ENCODE measurements around the gene ITGB4.

Gene ITGB4

GRCh38 chr17:75750661-75751423 lies 29.6 kb downstream of the ITGB4 start:
- DNase-seq (ENCODE audit: low spot score), result no peak
- TF ChIP-seq, protein P1, sequence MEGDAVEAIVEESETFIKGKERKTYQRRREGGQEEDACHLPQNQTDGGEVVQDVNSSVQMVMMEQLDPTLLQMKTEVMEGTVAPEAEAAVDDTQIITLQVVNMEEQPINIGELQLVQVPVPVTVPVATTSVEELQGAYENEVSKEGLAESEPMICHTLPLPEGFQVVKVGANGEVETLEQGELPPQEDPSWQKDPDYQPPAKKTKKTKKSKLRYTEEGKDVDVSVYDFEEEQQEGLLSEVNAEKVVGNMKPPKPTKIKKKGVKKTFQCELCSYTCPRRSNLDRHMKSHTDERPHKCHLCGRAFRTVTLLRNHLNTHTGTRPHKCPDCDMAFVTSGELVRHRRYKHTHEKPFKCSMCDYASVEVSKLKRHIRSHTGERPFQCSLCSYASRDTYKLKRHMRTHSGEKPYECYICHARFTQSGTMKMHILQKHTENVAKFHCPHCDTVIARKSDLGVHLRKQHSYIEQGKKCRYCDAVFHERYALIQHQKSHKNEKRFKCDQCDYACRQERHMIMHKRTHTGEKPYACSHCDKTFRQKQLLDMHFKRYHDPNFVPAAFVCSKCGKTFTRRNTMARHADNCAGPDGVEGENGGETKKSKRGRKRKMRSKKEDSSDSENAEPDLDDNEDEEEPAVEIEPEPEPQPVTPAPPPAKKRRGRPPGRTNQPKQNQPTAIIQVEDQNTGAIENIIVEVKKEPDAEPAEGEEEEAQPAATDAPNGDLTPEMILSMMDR (IDR thresholded peaks at IDR 0.05; ENCODE audit: extremely low read depth, insufficient read depth, missing control alignments), result no peak
- in situ Hi-C loops (cut with MboI; ENCODE audit: low pct_unique_long_range_greater_than_20kb, low sequenced_read_pairs, unreplicated experiment), result no loop called here

GRCh38 chr17:75751676-75752404 lies 30.6 kb downstream of the ITGB4 start:
- in situ Hi-C loops (cut with MboI; ENCODE audit: low pct_unique_long_range_greater_than_20kb, low sequenced_read_pairs, unreplicated experiment), result no loop called here
- TF ChIP-seq, protein P1 (IDR thresholded peaks at IDR 0.05; ENCODE audit: extremely low read depth, insufficient read depth, missing control alignments), result no peak
- no peak for DNase-seq (ENCODE audit: low spot score)

- DNase-seq (ENCODE audit: low spot score), result no peak
- TF ChIP-seq, protein P1 (IDR thresholded peaks at IDR 0.05; ENCODE audit: extremely low read depth, insufficient read depth, missing control alignments), result no peak
- in situ Hi-C loops (cut with MboI; ENCODE audit: low pct_unique_long_range_greater_than_20kb, low sequenced_read_pairs, unreplicated experiment), result no loop called here
These were observed 31.1 kb downstream of the ITGB4 start for GRCh38 chr17:75752405-75752709.

DNA sequence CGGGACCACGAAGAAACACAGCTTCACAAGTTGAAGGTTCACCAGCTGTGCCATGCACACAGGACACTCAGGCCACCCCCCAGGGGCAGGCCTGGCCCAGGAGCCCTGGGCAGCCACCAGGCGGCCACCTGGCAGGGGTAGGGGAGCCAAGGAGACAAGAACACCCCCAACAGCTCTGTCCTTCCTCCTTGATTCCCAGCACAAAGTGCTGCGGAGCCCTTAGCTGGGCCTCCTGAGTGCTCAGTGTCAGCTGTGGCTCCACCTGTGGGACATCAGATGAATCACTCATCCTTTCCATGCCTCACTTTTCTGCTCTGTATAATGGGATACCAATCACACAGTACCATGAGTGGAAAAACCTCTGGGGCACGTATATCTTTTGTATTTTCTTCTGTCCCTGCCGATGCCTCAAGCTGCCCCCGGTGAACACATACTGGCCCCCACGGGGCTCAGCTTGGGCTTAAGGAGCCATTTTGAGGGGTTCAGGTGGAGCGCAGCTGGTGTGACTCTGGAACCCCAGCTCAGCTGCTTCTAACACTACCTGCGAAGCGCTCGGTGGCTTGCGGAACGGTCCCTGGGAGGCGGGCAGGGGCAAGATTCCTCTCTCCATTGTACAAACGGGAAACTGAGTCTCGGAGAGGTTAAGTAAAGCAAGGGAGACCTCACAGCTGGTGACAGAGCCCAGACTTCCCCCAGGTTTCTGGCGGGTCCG lies 31.7 kb downstream of the ITGB4 start:
- TF ChIP-seq, protein P1 (IDR thresholded peaks at IDR 0.05; ENCODE audit: extremely low read depth, insufficient read depth, missing control alignments), result peak; percentile 37
- in situ Hi-C loops (cut with MboI; ENCODE audit: low pct_unique_long_range_greater_than_20kb, low sequenced_read_pairs, unreplicated experiment), result no loop called here
- peak; percentile 73 for DNase-seq (ENCODE audit: low spot score)

DNA sequence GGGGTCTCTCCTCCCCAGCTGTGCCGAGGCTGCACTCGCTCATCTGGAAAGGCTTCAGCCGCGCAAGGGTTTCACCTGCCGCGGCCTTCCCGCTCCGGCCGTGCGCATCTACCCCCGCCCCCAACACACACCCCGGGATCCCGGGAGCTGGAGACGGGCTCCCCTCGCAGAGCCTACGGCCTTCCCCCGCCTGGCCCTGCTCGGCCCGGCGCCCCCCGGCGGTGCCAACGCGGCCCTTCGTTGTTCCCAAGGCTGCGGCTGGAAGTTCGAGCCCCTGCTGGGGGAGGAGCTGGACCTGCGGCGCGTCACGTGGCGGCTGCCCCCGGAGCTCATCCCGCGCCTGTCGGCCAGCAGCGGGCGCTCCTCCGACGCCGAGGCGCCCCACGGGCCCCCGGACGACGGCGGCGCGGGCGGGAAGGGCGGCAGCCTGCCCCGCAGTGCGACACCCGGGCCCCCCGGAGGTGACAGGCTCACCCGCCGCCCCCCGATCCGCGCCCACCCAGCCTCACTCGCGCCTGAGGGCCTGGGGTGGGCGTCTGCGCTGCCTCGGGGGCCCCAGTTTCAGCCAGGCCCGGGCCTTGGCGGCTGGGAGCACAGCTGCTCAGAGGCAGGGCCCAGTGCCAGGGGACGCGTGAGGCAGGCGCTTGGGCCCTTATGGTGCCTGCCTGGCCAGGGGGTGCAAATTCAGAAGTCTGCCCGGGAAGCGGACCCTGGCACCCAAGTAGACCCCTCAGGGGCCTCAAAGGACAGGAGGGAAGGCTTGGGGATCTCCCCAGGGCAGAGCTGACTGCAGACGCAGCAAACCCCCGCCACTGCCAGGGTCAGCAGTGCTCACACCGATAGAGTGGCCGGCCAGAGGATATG lies 32.5 kb downstream of the ITGB4 start:
- in situ Hi-C loops (cut with MboI; ENCODE audit: low pct_unique_long_range_greater_than_20kb, low sequenced_read_pairs, unreplicated experiment), result no loop called here
- TF ChIP-seq, protein P1 (IDR thresholded peaks at IDR 0.05; ENCODE audit: extremely low read depth, insufficient read depth, missing control alignments), result peak; percentile 94
- DNase-seq (ENCODE audit: low spot score), result peak; percentile 92
